H9 (cell line): ENCODE data around the gene MAML3. TPM values are rescaled to one million over a fixed set of nuclear protein-coding genes. Genes with fewer than 3 reads are reported as not detected.

Experiments used
- DNase-seq: peaks from one replicate; pipeline ENCODE4 v3.0.0-alpha.2; 2017
- H2AFZ ChIP-seq: one replicate; pipeline ENCODE4 v1.6.1; 2013; ENCODE audit warnings: mild to moderate bottlenecking, low read length, control low read depth, moderate library complexity
- H2AK5ac ChIP-seq: 2 replicates; pipeline ENCODE4 v1.6.1; 2013; ENCODE audit warnings: low read length, control low read depth, mixed read lengths; ENCODE audit not compliant: insufficient read length
- H2BK120ac ChIP-seq: one replicate; pipeline ENCODE4 v1.6.1; 2013; ENCODE audit warnings: low read depth, mild to moderate bottlenecking, low read length, control low read depth, inconsistent platforms; ENCODE audit not compliant: poor library complexity, severe bottlenecking
- H2BK12ac ChIP-seq: 2 replicates; pipeline ENCODE4 v1.6.1; 2013; ENCODE audit warnings: low read length, control low read depth, mixed read lengths, low read depth; ENCODE audit not compliant: insufficient read length
- H2BK15ac ChIP-seq: 2 replicates; pipeline ENCODE4 v1.6.1; 2013; ENCODE audit warnings: low read depth, low read length, control low read depth
- H2BK20ac ChIP-seq: one replicate; pipeline ENCODE4 v1.6.1; 2013; ENCODE audit warnings: low read depth, mild to moderate bottlenecking, low read length, control low read depth, inconsistent platforms; ENCODE audit not compliant: poor library complexity, severe bottlenecking
- H2BK5ac ChIP-seq: 2 replicates; pipeline ENCODE4 v1.6.1; 2013; ENCODE audit warnings: low read length, control low read depth, mixed read lengths; ENCODE audit not compliant: insufficient read length
- H3K14ac ChIP-seq: 2 replicates; pipeline ENCODE4 v1.6.1; 2013; ENCODE audit warnings: low read length, control low read depth; ENCODE audit not compliant: insufficient read depth
- H3K18ac ChIP-seq: 2 replicates; pipeline ENCODE4 v1.6.1; 2013; ENCODE audit warnings: low read depth, mild to moderate bottlenecking, mixed read lengths, low read length, control low read depth; ENCODE audit not compliant: insufficient read length
- H3K23ac ChIP-seq: 2 replicates; pipeline ENCODE4 v1.6.1; 2013; ENCODE audit warnings: low read length, control low read depth, mixed read lengths, low read depth; ENCODE audit not compliant: insufficient read length
- H3K23me2 ChIP-seq: 2 replicates; pipeline ENCODE4 v1.6.1; 2013; ENCODE audit warnings: low read depth, mild to moderate bottlenecking, mixed read lengths, low read length, control low read depth; ENCODE audit not compliant: insufficient read length, poor library complexity, severe bottlenecking
- H3K27ac ChIP-seq: 2 replicates; pipeline ENCODE4 v1.5.1; 2013; ENCODE audit warnings: low read length, control low read depth, mixed read lengths, low read depth; ENCODE audit not compliant: insufficient read length
- H3K27me3 ChIP-seq: 2 replicates; pipeline ENCODE4 v1.6.1; 2013; ENCODE audit warnings: low read length, control low read depth, inconsistent platforms; ENCODE audit not compliant: insufficient read depth
- H3K4ac ChIP-seq: 2 replicates; pipeline ENCODE4 v1.6.1; 2013; ENCODE audit warnings: low read depth, mild to moderate bottlenecking, control low read depth, inconsistent platforms, low read length, moderate library complexity
- H3K4me1 ChIP-seq: 2 replicates; pipeline ENCODE4 v1.6.1; 2013; ENCODE audit warnings: low read length, control low read depth, inconsistent platforms; ENCODE audit not compliant: insufficient read depth
- H3K4me2 ChIP-seq: 2 replicates; pipeline ENCODE4 v1.6.1; 2013; ENCODE audit warnings: low read length, control low read depth, mixed read lengths; ENCODE audit not compliant: insufficient read length, insufficient read depth
- H3K56ac ChIP-seq: 2 replicates; pipeline ENCODE4 v1.6.1; 2013; ENCODE audit warnings: low read depth, mild to moderate bottlenecking, mixed read lengths, low read length, control low read depth; ENCODE audit not compliant: insufficient read length
- H3K79me1 ChIP-seq: 2 replicates; pipeline ENCODE4 v1.6.1; 2013; ENCODE audit warnings: low read depth, mild to moderate bottlenecking, moderate library complexity, low read length, control low read depth, inconsistent platforms; ENCODE audit not compliant: insufficient read depth, poor library complexity, severe bottlenecking
- H3K79me2 ChIP-seq: 2 replicates; pipeline ENCODE4 v1.6.1; 2013; ENCODE audit warnings: low read length, control low read depth, inconsistent platforms; ENCODE audit not compliant: insufficient read depth
- H3K9ac ChIP-seq: 2 replicates; pipeline ENCODE4 v1.6.1; 2013; ENCODE audit warnings: low read length, control low read depth, mixed read lengths; ENCODE audit not compliant: insufficient read length; ENCODE audit errors: extremely low read depth
- H3K9me3 ChIP-seq: one replicate; pipeline ENCODE4 v1.6.1; 2013; ENCODE audit warnings: low read depth, low read length, inconsistent platforms; ENCODE audit not compliant: control insufficient read depth
- H3T11ph ChIP-seq: one replicate; pipeline ENCODE4 v1.6.1; 2013; ENCODE audit warnings: mild to moderate bottlenecking, low read length, control low read depth, inconsistent platforms
- H4K20me1 ChIP-seq: one replicate; pipeline ENCODE4 v1.6.1; 2013; ENCODE audit not compliant: control insufficient read depth, insufficient read length, insufficient read depth
- H4K5ac ChIP-seq: 2 replicates; pipeline ENCODE4 v1.6.1; 2013; ENCODE audit warnings: low read depth, mild to moderate bottlenecking, mixed read lengths, low read length, control low read depth; ENCODE audit not compliant: insufficient read length
- H4K8ac ChIP-seq: replicated peaks from 2 replicates; pipeline ENCODE4 v1.6.1; 2013; ENCODE audit warnings: low read length, control low read depth, mixed read lengths, low read depth; ENCODE audit not compliant: insufficient read length
- H4K91ac ChIP-seq: 2 replicates; pipeline ENCODE4 v1.6.1; 2013; ENCODE audit warnings: low read depth, mild to moderate bottlenecking, moderate library complexity, mixed read lengths, low read length, control low read depth; ENCODE audit not compliant: insufficient read length
- H3K27ac Mint-ChIP-seq, 3 experiments: 2 replicates in 2 of 3; 3 replicates in 1 of 3; pipeline ENCODE4 v1.8.0; 2020 to 2021; ENCODE audit warnings: mixed read lengths in 3 of 3, mild to moderate bottlenecking in 1 of 3, moderate library complexity in 1 of 3
- H3K27me3 Mint-ChIP-seq: 2 replicates; pipeline ENCODE4 v1.8.0; 2021; ENCODE audit warnings: low read depth, mild to moderate bottlenecking, moderate library complexity, mixed read lengths
- H3K36me3 Mint-ChIP-seq, 3 experiments: 2 replicates in 2 of 3; 3 replicates in 1 of 3; pipeline ENCODE4 v1.8.0; 2020 to 2021; ENCODE audit warnings: low read depth in 3 of 3, mixed read lengths in 3 of 3; ENCODE audit not compliant: insufficient read depth in 1 of 3
- H3K4me1 Mint-ChIP-seq, 2 experiments: 2 replicates each; pipeline ENCODE4 v1.8.0; 2020; ENCODE audit warnings: mixed read lengths in 2 of 2
- H3K4me3 Mint-ChIP-seq, 2 experiments: 2 replicates in 1 of 2; 3 replicates in 1 of 2; pipeline ENCODE4 v1.8.0; 2020 to 2021; ENCODE audit warnings: mild to moderate bottlenecking in 2 of 2, mixed read lengths in 2 of 2, moderate library complexity in 1 of 2
- H3K9me3 Mint-ChIP-seq, 2 experiments: 2 replicates in 1 of 2; 3 replicates in 1 of 2; pipeline ENCODE4 v1.8.0; 2020; ENCODE audit warnings: mild to moderate bottlenecking in 2 of 2, mixed read lengths in 2 of 2, moderate library complexity in 1 of 2
- WGBS: extraction: QIAGEN DNeasy Blood & Tissue Kit; methylation state at CpG from one replicate; pipeline ENCODE4 v1.1.7; 2013; ENCODE audit warnings: missing lambda C conversion rate, low lambda C conversion rate, mixed read lengths; ENCODE audit not compliant: insufficient read length; ENCODE audit errors: extremely low coverage; 5-methylcytosine and 5-hydroxymethylcytosine counted together
- total RNA-seq: library from RNA; stranded (reverse); gene quantifications from 2 replicates; pipeline ENCODE4 v1.2.1, GENCODE V29; 2021
- TF ChIP-seq, protein P1 (sequence below): fragments of 200-600 bp; sonication (generic); conservative IDR thresholded peaks from 3 replicates; pipeline ENCODE4 v1.8.0; 2021; ENCODE audit warnings: antibody characterized with exemption, mild to moderate bottlenecking

Gene MAML3
- total RNA-seq, 1 experiment from 2014 or later, result 3.9 TPM

DNA sequence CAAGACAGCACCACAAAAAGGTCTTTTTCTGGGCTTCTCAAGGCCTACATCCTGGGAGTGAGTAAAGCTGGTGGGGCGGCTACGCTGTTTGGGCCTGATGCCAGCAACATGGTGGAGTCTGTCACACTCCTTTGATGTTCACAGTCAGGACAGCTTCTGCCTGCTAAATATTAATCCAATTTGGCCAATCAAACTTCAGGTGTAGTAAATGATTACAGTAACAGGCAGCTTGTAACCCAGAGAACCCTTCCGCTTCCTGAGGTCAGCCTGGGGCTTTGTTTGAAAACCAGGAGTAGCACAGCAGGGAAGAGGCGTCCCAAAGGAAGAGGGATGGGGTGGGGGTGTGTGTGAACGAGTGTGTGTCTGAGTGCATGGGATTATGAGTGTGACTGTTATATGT, 220.4 kb downstream of the MAML3 start:
- Histone ChIP-seq H3K4ac (no peak overlapping the region), H3K79me1 (no peaks in the 10 kb centered on the region), H2BK12ac (no peak overlapping the region), H3K4me1 (no peaks in the 10 kb centered on the region; the same call in 1 of the 2 replicates), H3K9me3 (no peaks in the 10 kb centered on the region), H2BK20ac (no peak overlapping the region), H2BK120ac (no peak overlapping the region), H3K23ac (no peak overlapping the region), H3T11ph (no peak overlapping the region), H3K18ac (no peak overlapping the region), H3K79me2 (no peaks in the 10 kb centered on the region), H4K5ac (no peak overlapping the region), H3K56ac (no peak overlapping the region), H3K27me3 (no peaks in the 10 kb centered on the region), H4K8ac (no peak overlapping the region), H3K9ac (no peak overlapping the region), H2AFZ (no peak overlapping the region), H3K14ac (no peak overlapping the region), H2BK5ac (no peak overlapping the region), H4K20me1 (no peaks in the 10 kb centered on the region), H2AK5ac (no peak overlapping the region), H3K4me2 (no peak overlapping the region), H4K91ac (no peak overlapping the region), H3K27ac (no peak overlapping the region), H2BK15ac (no peak overlapping the region), H3K23me2 (no peaks in the 10 kb centered on the region)
- WGBS, result no CpG with 5 or more reads among the region's 5 CpGs
- H3K4me3 Mint-ChIP-seq, result no peak overlapping the region
- peaks cover 5 to 20% of the 10 kb centered on the region in 2 experiments for H3K4me1 Mint-ChIP-seq
- H3K27me3 Mint-ChIP-seq, result no peaks in the 10 kb centered on the region; the same call in 1 of the 2 replicates
- DNase-seq, result no peak
- no peaks in the 10 kb centered on the region; a peak in 1 of 5 replicates for H3K9me3 Mint-ChIP-seq
- TF ChIP-seq, protein P1, sequence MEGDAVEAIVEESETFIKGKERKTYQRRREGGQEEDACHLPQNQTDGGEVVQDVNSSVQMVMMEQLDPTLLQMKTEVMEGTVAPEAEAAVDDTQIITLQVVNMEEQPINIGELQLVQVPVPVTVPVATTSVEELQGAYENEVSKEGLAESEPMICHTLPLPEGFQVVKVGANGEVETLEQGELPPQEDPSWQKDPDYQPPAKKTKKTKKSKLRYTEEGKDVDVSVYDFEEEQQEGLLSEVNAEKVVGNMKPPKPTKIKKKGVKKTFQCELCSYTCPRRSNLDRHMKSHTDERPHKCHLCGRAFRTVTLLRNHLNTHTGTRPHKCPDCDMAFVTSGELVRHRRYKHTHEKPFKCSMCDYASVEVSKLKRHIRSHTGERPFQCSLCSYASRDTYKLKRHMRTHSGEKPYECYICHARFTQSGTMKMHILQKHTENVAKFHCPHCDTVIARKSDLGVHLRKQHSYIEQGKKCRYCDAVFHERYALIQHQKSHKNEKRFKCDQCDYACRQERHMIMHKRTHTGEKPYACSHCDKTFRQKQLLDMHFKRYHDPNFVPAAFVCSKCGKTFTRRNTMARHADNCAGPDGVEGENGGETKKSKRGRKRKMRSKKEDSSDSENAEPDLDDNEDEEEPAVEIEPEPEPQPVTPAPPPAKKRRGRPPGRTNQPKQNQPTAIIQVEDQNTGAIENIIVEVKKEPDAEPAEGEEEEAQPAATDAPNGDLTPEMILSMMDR, result no peak
- H3K27ac Mint-ChIP-seq, result no peak overlapping the region
- H3K36me3 Mint-ChIP-seq, result no peaks in the 10 kb centered on the region
